OCI-LY1 (cell line): ENCODE data around the gene IFITM10.

Source experiments
- EZH2 ChIP-seq: fragments of 200-600 bp; sonication (generic), shearing (Covaris generic); IDR thresholded peaks from 2 replicates; pipeline ENCODE4 v1.8.0; 2017; ENCODE audit warnings: borderline replicate concordance, mixed run types, mild to moderate bottlenecking, antibody characterized with exemption, low read length, moderate library complexity, mixed read lengths
- TF ChIP-seq, protein P1 (sequence below): fragments of 200-600 bp; sonication (generic), shearing (Covaris generic); IDR thresholded peaks from 2 replicates; pipeline ENCODE4 v1.5.1; 2017; ENCODE audit warnings: mild to moderate bottlenecking, antibody characterized with exemption, low read length, moderate library complexity, mixed read lengths

DNA sequence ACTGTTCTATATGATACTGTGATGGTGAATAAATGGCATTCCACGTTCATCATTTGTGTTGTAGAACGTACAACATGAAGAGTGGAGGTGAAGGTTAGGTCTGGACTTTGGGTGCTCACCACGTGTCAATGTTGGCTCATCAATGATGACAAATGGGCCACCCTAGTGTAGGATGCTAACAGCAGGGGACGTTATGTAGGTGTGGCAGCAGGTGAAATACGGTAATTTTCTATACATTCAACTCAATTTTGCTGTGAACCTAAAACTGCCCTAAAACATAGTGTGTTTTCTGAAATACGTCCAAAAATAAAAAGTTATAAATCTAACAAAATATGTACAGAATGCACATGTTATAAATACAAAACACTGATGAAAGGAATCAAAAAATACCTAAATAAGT lies 47.2 kb downstream of the IFITM10 start:
- TF ChIP-seq, protein P1, sequence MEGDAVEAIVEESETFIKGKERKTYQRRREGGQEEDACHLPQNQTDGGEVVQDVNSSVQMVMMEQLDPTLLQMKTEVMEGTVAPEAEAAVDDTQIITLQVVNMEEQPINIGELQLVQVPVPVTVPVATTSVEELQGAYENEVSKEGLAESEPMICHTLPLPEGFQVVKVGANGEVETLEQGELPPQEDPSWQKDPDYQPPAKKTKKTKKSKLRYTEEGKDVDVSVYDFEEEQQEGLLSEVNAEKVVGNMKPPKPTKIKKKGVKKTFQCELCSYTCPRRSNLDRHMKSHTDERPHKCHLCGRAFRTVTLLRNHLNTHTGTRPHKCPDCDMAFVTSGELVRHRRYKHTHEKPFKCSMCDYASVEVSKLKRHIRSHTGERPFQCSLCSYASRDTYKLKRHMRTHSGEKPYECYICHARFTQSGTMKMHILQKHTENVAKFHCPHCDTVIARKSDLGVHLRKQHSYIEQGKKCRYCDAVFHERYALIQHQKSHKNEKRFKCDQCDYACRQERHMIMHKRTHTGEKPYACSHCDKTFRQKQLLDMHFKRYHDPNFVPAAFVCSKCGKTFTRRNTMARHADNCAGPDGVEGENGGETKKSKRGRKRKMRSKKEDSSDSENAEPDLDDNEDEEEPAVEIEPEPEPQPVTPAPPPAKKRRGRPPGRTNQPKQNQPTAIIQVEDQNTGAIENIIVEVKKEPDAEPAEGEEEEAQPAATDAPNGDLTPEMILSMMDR = no peak
- TF ChIP-seq EZH2 = no peak
